ENCODE results near the gene ARSI. TPM values are rescaled to one million over a fixed set of nuclear protein-coding genes. Genes with fewer than 3 reads are reported as not detected.

ARSI gene
- total and polyA plus RNA-seq, 7 donors = 0.15 to 0.45 TPM; not detected in 5

- Histone ChIP-seq H3K9me3 (no peaks in the 10 kb centered on the region), H3K27me3 (ENCODE audit: insufficient read depth in 3 of 3, low read length in 2 of 3) (no peaks in the 10 kb centered on the region), H3K27ac (no peak overlapping the region), H3K4me1 (peaks cover 9% of the 10 kb centered on the region), H3K36me3 (ENCODE audit: insufficient read depth in 1 of 2, low read depth in 1 of 2) (no peaks in the 10 kb centered on the region), H3K4me3 (no peak overlapping the region)
- no peak for TF ChIP-seq CTCF (IDR thresholded peaks at IDR 0.05)
- WGBS, 3 donors = 69 to 85% (median 77%) methylated on average over 8 of the region's 8 CpGs
- DNase-seq (no peak), ATAC-seq (no peak)
- intact Hi-C loops (cut with DNase I) = no loop called here
Observed at GRCh38 chr5:150323819-150324218, 21.1 kb upstream of the ARSI start.

GRCh38 chr5:150323092-150323491 lies 20.4 kb upstream of the ARSI start:
- no peaks in the 10 kb centered on the region for H3K36me3 ChIP-seq (ENCODE audit: insufficient read depth in 1 of 2, low read depth in 1 of 2)
- ATAC-seq (no peak), DNase-seq (no peak)
- intact Hi-C loops (cut with DNase I) = no loop called here
- H3K27ac ChIP-seq = no peak overlapping the region
- TF ChIP-seq CTCF (IDR thresholded peaks at IDR 0.05) = no peak
- H3K27me3 ChIP-seq (ENCODE audit: insufficient read depth in 3 of 3, low read length in 2 of 3) = no peaks in the 10 kb centered on the region
- H3K4me1 ChIP-seq = peaks cover 9% of the 10 kb centered on the region
- no peaks in the 10 kb centered on the region for H3K9me3 ChIP-seq
- WGBS, 3 donors = 86 to 93% (median 89%) methylated on average over 6 of the region's 6 CpGs
- no peak overlapping the region for H3K4me3 ChIP-seq

- H3K9me3 ChIP-seq = no peaks in the 10 kb centered on the region
- H3K27me3 ChIP-seq (ENCODE audit: insufficient read depth in 3 of 3, low read length in 2 of 3) = no peaks in the 10 kb centered on the region
- ATAC-seq (no peak), DNase-seq (no peak)
- peaks cover 9% of the 10 kb centered on the region for H3K4me1 ChIP-seq
- no peaks in the 10 kb centered on the region for H3K36me3 ChIP-seq (ENCODE audit: insufficient read depth in 1 of 2, low read depth in 1 of 2)
- no peak overlapping the region for H3K27ac ChIP-seq
- no peak for TF ChIP-seq CTCF (IDR thresholded peaks at IDR 0.05)
- intact Hi-C loops (cut with DNase I) = no loop called here
- H3K4me3 ChIP-seq = no peak overlapping the region
Observed at GRCh38 chr5:150322202-150322601, 19.5 kb upstream of the ARSI start.

- intact Hi-C loops (cut with DNase I) = no loop called here
- TF ChIP-seq CTCF (IDR thresholded peaks at IDR 0.05) = no peak
- 93 to 97% (median 94%) methylated on average over 1 of the region's 1 CpG for WGBS, 3 donors
- Histone ChIP-seq H3K9me3 (no peaks in the 10 kb centered on the region), H3K36me3 (ENCODE audit: insufficient read depth in 1 of 2, low read depth in 1 of 2) (no peaks in the 10 kb centered on the region), H3K4me1 (peaks cover 9% of the 10 kb centered on the region), H3K27me3 (ENCODE audit: insufficient read depth in 3 of 3, low read length in 2 of 3) (no peaks in the 10 kb centered on the region), H3K4me3 (no peak overlapping the region), H3K27ac (no peak overlapping the region)
- ATAC-seq (no peak), DNase-seq (no peak)
Observed at GRCh38 chr5:150321784-150322183, 19.1 kb upstream of the ARSI start.

GRCh38 chr5:150321211-150321610 lies 18.5 kb upstream of the ARSI start:
- ATAC-seq (no peak), DNase-seq (no peak)
- no peak overlapping the region for H3K27ac ChIP-seq
- WGBS, 3 donors = 94 to 100% (median 98%) methylated on average over 1 of the region's 1 CpG
- intact Hi-C loops (cut with DNase I) = no loop called here
- peaks cover 9% of the 10 kb centered on the region for H3K4me1 ChIP-seq
- TF ChIP-seq CTCF (IDR thresholded peaks at IDR 0.05) = no peak
- no peak overlapping the region for H3K4me3 ChIP-seq
- H3K27me3 ChIP-seq (ENCODE audit: insufficient read depth in 3 of 3, low read length in 2 of 3) = no peaks in the 10 kb centered on the region
- H3K9me3 ChIP-seq = no peaks in the 10 kb centered on the region
- no peaks in the 10 kb centered on the region for H3K36me3 ChIP-seq (ENCODE audit: insufficient read depth in 1 of 2, low read depth in 1 of 2)
